Endothelial cell of umbilical vein (primary cell): ENCODE measurements around the gene TNS1. TPM values are rescaled to one million over a fixed set of nuclear protein-coding genes. Genes with fewer than 3 reads are reported as not detected.

Experiments used
- BruUV-seq: library from RNA; stranded (reverse); fragments of 400-500 nt; replicated peaks from 2 replicates; lab custom pipeline; 2021; lab: Mats Ljungman, UMichigan
- CTCF ChIA-PET: fragments of 300-600, 350-600 bp; sonication (Branson Sonifier 250); formaldehyde crosslinking; loops from one replicate; lab custom pipeline; 2021; ENCODE audit warnings: antibody characterized with exemption, inconsistent platforms; lab: Charles Lee
- POLR2A ChIA-PET: fragments of 300-600, 350-600 bp; sonication (Branson Sonifier 250); formaldehyde crosslinking; loops from one replicate; lab custom pipeline; 2021; ENCODE audit warnings: antibody characterized with exemption, inconsistent platforms; lab: Charles Lee
- DNase-seq: peaks from one replicate; pipeline ENCODE4 v3.0.0-alpha.2; 2011; ENCODE audit warnings: low read depth, low spot score
- FAIRE-seq: peaks from 2 replicates; lab custom pipeline; 2011; peaks lifted over from hg19 to GRCh38; lab: Jason Lieb, UNC
- H2AFZ ChIP-seq: 2 replicates; pipeline ENCODE4 v1.6.0; 2012; ENCODE audit warnings: low read depth, low read length, control low read depth, inconsistent platforms
- H3K27ac ChIP-seq: 2 replicates; pipeline ENCODE4 v1.5.1; 2011; ENCODE audit warnings: low read depth, mild to moderate bottlenecking, control low read depth, low read length, moderate library complexity; ENCODE audit not compliant: insufficient read depth
- H3K27me3 ChIP-seq, 2 experiments: 2 replicates each; pipeline versions ENCODE4 v1.6.0 to v1.6.1; 2011; ENCODE audit warnings: low read length in 2 of 2, mixed read lengths in 1 of 2; ENCODE audit not compliant: control insufficient read depth in 2 of 2, insufficient read depth in 2 of 2
- H3K36me3 ChIP-seq, 2 experiments: 2 replicates in 1 of 2; 3 replicates in 1 of 2; pipeline ENCODE4 v1.5.1; 2011; ENCODE audit warnings: low read length in 2 of 2, mild to moderate bottlenecking in 1 of 2, moderate library complexity in 1 of 2; ENCODE audit not compliant: control insufficient read depth in 2 of 2, insufficient read depth in 2 of 2; ENCODE audit errors: extremely low read depth in 1 of 2
- H3K4me1 ChIP-seq: 3 replicates; pipeline ENCODE4 v1.5.1; 2011; ENCODE audit warnings: mild to moderate bottlenecking, low read length; ENCODE audit not compliant: control insufficient read depth, insufficient read depth; ENCODE audit errors: extremely low read depth
- H3K4me2 ChIP-seq: 2 replicates; pipeline ENCODE4 v1.6.1; 2011; ENCODE audit warnings: low read length, control low read depth, mixed read lengths; ENCODE audit not compliant: insufficient read depth
- H3K4me3 ChIP-seq, 3 experiments: fragments of 200-600 bp in 1 of 3; sonication (generic), shearing (Covaris generic) in 1 of 3; replicated peaks in 1 of 3; 2 replicates each; pipeline ENCODE4 v1.5.1; 2011 to 2016; ENCODE audit warnings: control low read depth in 3 of 3, low read length in 3 of 3, mild to moderate bottlenecking in 2 of 3, inconsistent platforms in 1 of 3, low read depth in 1 of 3, moderate library complexity in 1 of 3; ENCODE audit not compliant: insufficient read depth in 1 of 3
- H3K79me2 ChIP-seq: 2 replicates; pipeline ENCODE4 v1.6.0; 2012; ENCODE audit warnings: low read length, inconsistent platforms; ENCODE audit not compliant: control insufficient read depth, insufficient read depth
- H3K9ac ChIP-seq: replicated peaks from 2 replicates; pipeline ENCODE3; 2011; ENCODE audit warnings: low read length, control low read depth; ENCODE audit not compliant: insufficient read depth; ENCODE audit errors: extremely low read depth
- H3K9me1 ChIP-seq: replicated peaks from 3 replicates; pipeline ENCODE4 v1.6.0; 2011; ENCODE audit warnings: mild to moderate bottlenecking, low read length; ENCODE audit not compliant: control insufficient read depth, insufficient read depth; ENCODE audit errors: extremely low read depth
- H3K9me3 ChIP-seq: replicated peaks from 2 replicates; pipeline ENCODE4 v1.5.1; 2012; ENCODE audit warnings: low read length, inconsistent platforms; ENCODE audit not compliant: control insufficient read depth, insufficient read depth
- H4K20me1 ChIP-seq: replicated peaks from 2 replicates; pipeline ENCODE3; 2011; ENCODE audit warnings: mild to moderate bottlenecking, low read length; ENCODE audit not compliant: control insufficient read depth, insufficient read depth; ENCODE audit errors: extremely low read depth
- CTCF ChIP-seq, 2 donors: IDR thresholded peaks; 1 replicate in 1 of 2; 2 replicates in 1 of 2; pipeline ENCODE4 v1.5.1; 2011; ENCODE audit warnings: low read length in 2 of 2, mild to moderate bottlenecking in 2 of 2, moderate library complexity in 2 of 2, control low read depth in 1 of 2, inconsistent platforms in 1 of 2, low read depth in 1 of 2; ENCODE audit not compliant: insufficient read depth in 1 of 2; ENCODE audit errors: extremely low read depth in 1 of 2
- EZH2 ChIP-seq: IDR thresholded peaks from 2 replicates; pipeline ENCODE4 v1.6.1; 2012; ENCODE audit warnings: borderline replicate concordance, low read depth, mild to moderate bottlenecking, moderate library complexity, low read length, inconsistent platforms; ENCODE audit not compliant: severe bottlenecking
- GATA2 ChIP-seq: IDR thresholded peaks from 2 replicates; pipeline ENCODE4 v1.7.0; 2011; ENCODE audit warnings: low read depth, mild to moderate bottlenecking, moderate library complexity, mixed read lengths, low read length; ENCODE audit not compliant: insufficient read length, insufficient read depth
- JUN ChIP-seq: IDR thresholded peaks from 2 replicates; pipeline ENCODE4 v1.6.1; 2011; ENCODE audit warnings: borderline replicate concordance, low read depth; ENCODE audit not compliant: insufficient read length, insufficient read depth
- POLR2A ChIP-seq: IDR thresholded peaks from 2 replicates; pipeline ENCODE4 v1.6.1; 2012; ENCODE audit warnings: low read depth, mild to moderate bottlenecking, control low read depth, low read length
- dilution Hi-C: fragments of 300-500 bp; cut with MboI; formaldehyde crosslinking; loops from one replicate; pipeline ENCODE4 v1.15.0; 2019; ENCODE audit warnings: low sequenced_read_pairs; ENCODE audit not compliant: extremely low pct_ligation_motif_present
- intact Hi-C: fragments of 100-400 bp; cut with micrococcal nuclease; formaldehyde crosslinking; loops from one replicate; pipeline ENCODE4 v1.10.0; 2022
- polyA plus RNA-seq, 4 experiments: library from polyadenylated mRNA; depleted of rRNA in 3 of 4; stranded (reverse) in 3 of 4; unstranded in 1 of 4; fragments of >200 nt; gene quantifications; 2 replicates each; pipeline versions ENCODE4 v1.2.1 to v1.2.3, GENCODE V29; 2011 to 2012; ENCODE audit warnings: missing spikeins in 1 of 4
- total RNA-seq: library from RNA; stranded (reverse); gene quantifications from 2 replicates; pipeline ENCODE4 v1.2.3, GENCODE V29; 2021
- TF ChIP-seq, protein P1 (sequence below): IDR thresholded peaks from 2 replicates; pipeline ENCODE4 v1.6.1; 2011; ENCODE audit not compliant: insufficient read depth, insufficient read length

Gene TNS1
- total and polyA plus RNA-seq, 2 donors (not counting 3 experiments of a cell fraction or from before 2014, with no cell fraction given) = 11.0 to 52.1 TPM

- TF ChIP-seq EZH2 = no peak
- TF ChIP-seq CTCF (IDR thresholded peaks at IDR 0.05; ENCODE audit: extremely low read depth in 1 of 2, insufficient read depth in 1 of 2, low read depth in 1 of 2, low read length in 2 of 2) = no peak
- BruUV-seq = no TSS peak
- Histone ChIP-seq H4K20me1 (no peaks in the 10 kb centered on the region), H3K27me3 (no peaks in the 10 kb centered on the region), H3K9me1 (no peaks in the 10 kb centered on the region), H3K4me1 (no peaks in the 10 kb centered on the region), H3K79me2 (no peaks in the 10 kb centered on the region), H2AFZ (no peak overlapping the region), H3K9ac (no peak overlapping the region), H3K9me3 (no peaks in the 10 kb centered on the region), H3K4me3 (no peak overlapping the region), H3K36me3 (peaks cover 3 to 10% of the 10 kb centered on the region in 2 experiments), H3K27ac (no peak overlapping the region), H3K4me2 (no peak overlapping the region)
- POLR2A ChIA-PET = no interaction called here
- dilution Hi-C loops = no loop called here
- FAIRE-seq (no peak), DNase-seq (no peak)
- CTCF ChIA-PET = interaction anchor here (0.9 to 1.4 kb wide), 4 partner anchors 12 to 82 kb away, joined by 3 to 6 read pairs (median 4); no protein-coding TSS in a partner anchor
- intact Hi-C loops = no loop called here
Observed at GRCh38 chr2:217804338-217804737, 198.5 kb downstream of the TNS1 start.

DNA sequence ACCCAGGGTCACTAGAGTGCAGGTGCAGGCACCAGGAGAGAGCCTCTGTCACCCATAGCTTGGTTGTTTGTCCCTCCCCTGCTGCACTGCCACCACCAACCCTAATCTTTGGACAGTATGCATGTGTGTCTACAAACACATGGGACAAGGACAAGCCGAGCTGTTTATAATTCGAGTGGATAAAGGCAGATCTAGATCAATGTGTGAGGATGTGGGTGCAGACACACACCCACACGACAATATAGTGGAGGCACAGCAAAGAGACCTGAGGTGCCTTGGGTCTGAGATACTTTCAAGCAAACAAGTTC, 199.2 kb downstream of the TNS1 start:
- CTCF ChIA-PET = interaction anchor here (1.2 to 1.7 kb wide), 4 partner anchors 11 to 190 kb away, joined by 4 to 11 read pairs (median 6); no protein-coding TSS in a partner anchor
- Histone ChIP-seq H3K27ac (no peak overlapping the region), H3K36me3 (peaks cover 3 to 8% of the 10 kb centered on the region in 2 experiments), H3K9me1 (no peaks in the 10 kb centered on the region), H2AFZ (no peak overlapping the region), H3K4me1 (no peaks in the 10 kb centered on the region), H3K4me3 (no peak overlapping the region), H3K4me2 (no peak overlapping the region), H3K27me3 (no peaks in the 10 kb centered on the region), H3K9ac (no peak overlapping the region), H3K79me2 (no peaks in the 10 kb centered on the region), H3K9me3 (no peaks in the 10 kb centered on the region), H4K20me1 (no peaks in the 10 kb centered on the region)
- DNase-seq (no peak), FAIRE-seq (no peak)
- intact Hi-C loops = no loop called here
- dilution Hi-C loops = no loop called here
- POLR2A ChIA-PET = no interaction called here
- TF ChIP-seq, protein P1, sequence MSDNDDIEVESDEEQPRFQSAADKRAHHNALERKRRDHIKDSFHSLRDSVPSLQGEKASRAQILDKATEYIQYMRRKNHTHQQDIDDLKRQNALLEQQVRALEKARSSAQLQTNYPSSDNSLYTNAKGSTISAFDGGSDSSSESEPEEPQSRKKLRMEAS = no peak
- TF ChIP-seq POLR2A (no peak), JUN (no peak), GATA2 (no peak), EZH2 (no peak)
- BruUV-seq = no TSS peak
